Urinary bladder (tissue), 4 donors: ENCODE results near the gene MYF6. TPM values are rescaled to one million over a fixed set of nuclear protein-coding genes. Genes with fewer than 3 reads are reported as not detected.
"Not testable (repeated sequence)": the region's sequence is repeated elsewhere in the genome, so short reads cannot be mapped to it uniquely, and the experiment has no call there.

Source experiments
- DNase-seq: peaks from one replicate; pipeline ENCODE4 v3.0.0-alpha.2; 2015; ENCODE audit errors: extremely low spot score
- H3K27ac ChIP-seq: one replicate; pipeline ENCODE4 v1.5.1; 2013; ENCODE audit warnings: low read depth, mild to moderate bottlenecking, moderate library complexity
- H3K36me3 ChIP-seq: one replicate; pipeline ENCODE4 v1.6.1; 2013; ENCODE audit warnings: mild to moderate bottlenecking, moderate library complexity; ENCODE audit not compliant: insufficient read depth
- H3K4me1 ChIP-seq: one replicate; pipeline ENCODE4 v1.6.1; 2013; ENCODE audit warnings: mild to moderate bottlenecking, moderate library complexity; ENCODE audit not compliant: insufficient read depth
- H3K4me3 ChIP-seq: one replicate; pipeline ENCODE4 v1.5.1; 2013; ENCODE audit warnings: low read depth, low read length
- WGBS: extraction: QIAGEN DNeasy Blood & Tissue Kit; methylation state at CpG from one replicate; pipeline ENCODE4 v1.1.7; 2013; 5-methylcytosine and 5-hydroxymethylcytosine counted together
- polyA plus RNA-seq: library from polyadenylated mRNA; stranded (reverse); fragments of 200-250 nt; gene quantifications from one replicate; pipeline ENCODE4 v1.2.3, GENCODE V29; 2013
- total RNA-seq: library from RNA; depleted of rRNA; stranded (reverse); fragments of >200 nt; gene quantifications from one replicate; pipeline ENCODE4 v1.2.3, GENCODE V29; 2014
- donor health status: healthy with polysubstance abuse.
- donor health status: healthy.

Gene MYF6
- 8.6 TPM for total RNA-seq
- polyA plus RNA-seq, result not detected

DNA sequence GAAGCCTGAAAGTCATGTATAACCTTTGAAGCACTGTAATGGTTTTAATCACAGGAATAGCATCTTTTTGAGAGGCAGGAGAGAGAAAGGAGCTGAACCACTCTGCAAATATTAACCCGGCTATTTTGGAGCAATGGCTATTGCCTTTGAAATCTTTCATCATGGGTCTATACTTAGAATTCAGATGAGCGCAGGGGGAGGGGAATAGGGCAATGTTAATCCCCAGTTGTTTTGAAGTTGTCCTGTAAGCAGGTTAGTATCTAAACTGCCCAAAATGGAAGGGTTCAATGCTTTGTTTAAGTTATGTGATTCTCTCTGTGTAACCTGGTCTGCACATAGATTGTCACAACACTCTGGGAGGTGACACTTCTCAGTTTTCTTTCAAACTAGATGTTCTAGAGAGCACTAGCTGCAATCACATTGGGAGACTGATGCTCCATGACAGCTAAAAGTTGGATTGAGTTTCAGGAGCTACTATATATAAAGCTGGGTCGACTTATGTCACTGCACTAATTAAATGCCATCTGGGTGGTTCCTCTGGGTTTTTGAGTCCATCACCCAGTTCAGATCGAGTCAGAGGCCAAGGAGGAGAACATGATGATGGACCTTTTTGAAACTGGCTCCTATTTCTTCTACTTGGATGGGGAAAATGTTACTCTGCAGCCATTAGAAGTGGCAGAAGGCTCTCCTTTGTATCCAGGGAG is at the start of gene MYF6:
TSS of gene MYF6 (plus strand) at position 509 of the 704 bp plus-strand sequence. CDS start at position 595, 86 bp downstream.
- Histone ChIP-seq H3K36me3 (no peaks in the 10 kb centered on the region), H3K4me3 (no peak within 1 kb of the TSS), H3K27ac (no peak within 1 kb of the TSS), H3K4me1 (no peaks in the 10 kb centered on the region)
- no peak for DNase-seq
- WGBS, result 77% methylated on average over 4 of the region's 4 CpGs

GRCh38 chr12:80659512-80660063 is 47.8 kb upstream of the MYF6 start:
- 77% methylated on average over 5 of the region's 5 CpGs for WGBS
- DNase-seq, result no peak
- no peaks in the 10 kb centered on the region for H3K36me3 ChIP-seq
- H3K27ac ChIP-seq, result no peak overlapping the region
- H3K4me3 ChIP-seq, result no peak overlapping the region
- no peaks in the 10 kb centered on the region for H3K4me1 ChIP-seq

DNA sequence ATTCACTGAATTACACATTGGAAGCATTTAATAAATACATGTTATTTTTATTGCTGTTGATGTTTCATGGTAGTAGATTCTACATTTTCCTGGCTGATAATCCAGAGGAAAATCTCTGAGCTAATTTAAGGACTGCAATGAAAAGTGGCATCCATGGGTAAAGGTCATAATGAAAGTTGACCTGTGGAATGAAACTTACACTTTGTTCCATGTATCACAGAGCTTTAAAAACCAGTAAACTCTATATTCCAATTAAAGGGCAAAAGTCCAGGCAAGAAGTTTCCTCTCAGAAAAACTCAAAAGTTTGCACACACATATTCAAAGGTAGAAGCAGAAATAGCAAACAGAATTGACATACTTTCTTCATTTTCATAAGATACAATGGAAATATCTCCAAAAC is 44.8 kb upstream of the MYF6 start:
- Histone ChIP-seq H3K27ac (no peak overlapping the region), H3K4me3 (no peak overlapping the region), H3K4me1 (no peaks in the 10 kb centered on the region), H3K36me3 (no peaks in the 10 kb centered on the region)
- no peak for DNase-seq

DNA sequence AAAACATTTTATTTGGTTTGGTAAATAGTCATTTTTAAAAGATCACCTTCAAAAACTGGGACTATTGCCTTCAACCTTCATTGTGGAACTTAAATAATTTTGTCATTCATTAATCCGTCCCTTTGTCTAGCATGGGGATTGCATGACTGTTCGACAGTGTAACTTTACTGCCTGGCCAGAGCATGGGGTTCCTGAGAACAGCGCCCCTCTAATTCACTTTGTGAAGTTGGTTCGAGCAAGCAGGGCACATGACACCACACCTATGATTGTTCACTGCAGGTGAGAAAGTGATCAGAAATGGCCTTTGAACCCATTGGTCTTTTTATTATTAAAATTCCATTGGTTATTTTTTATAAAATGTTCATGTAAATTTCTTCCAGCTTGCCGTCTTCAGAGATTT is 37.2 kb upstream of the MYF6 start:
- DNase-seq, result no peak
- Histone ChIP-seq H3K4me1 (no peaks in the 10 kb centered on the region), H3K27ac (no peak overlapping the region), H3K4me3 (no peak overlapping the region), H3K36me3 (no peaks in the 10 kb centered on the region)
- 75% methylated on average over 5 of the region's 5 CpGs for WGBS

GRCh38 chr12:80676042-80676636 is 31.3 kb upstream of the MYF6 start:
- H3K4me1 ChIP-seq, H3K36me3 ChIP-seq, H3K4me3 ChIP-seq, DNase-seq, H3K27ac ChIP-seq: not testable (repeated sequence)
- 96% methylated on average over 13 of the region's 13 CpGs for WGBS

DNA sequence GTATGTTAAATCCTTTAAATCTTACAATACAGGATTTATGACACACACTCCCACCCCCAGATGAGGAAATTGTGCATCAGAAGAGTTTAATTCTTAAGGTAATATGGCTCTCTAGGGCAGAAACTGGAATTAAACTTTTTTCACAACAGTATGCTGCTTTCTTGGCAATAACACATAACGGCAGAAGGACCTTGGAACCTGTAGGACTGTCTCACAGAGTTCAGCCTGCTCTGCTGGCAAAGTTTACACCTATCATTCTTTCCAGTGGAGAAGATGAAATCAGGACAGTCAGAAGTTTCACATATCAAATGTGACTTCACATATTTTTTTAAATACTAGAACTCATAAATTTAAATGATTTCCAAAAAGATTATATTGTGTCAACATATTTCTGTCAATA is 30.6 kb upstream of the MYF6 start:
- 77% methylated on average over 1 of the region's 1 CpG for WGBS

GRCh38 chr12:80677994-80678393 is 29.4 kb upstream of the MYF6 start:
- Histone ChIP-seq H3K4me1 (no peaks in the 10 kb centered on the region), H3K36me3 (no peaks in the 10 kb centered on the region), H3K4me3 (no peak overlapping the region), H3K27ac (no peak overlapping the region)
- no peak for DNase-seq
- 86% methylated on average over 1 of the region's 1 CpG for WGBS

More for the DNA sequence above, 30.6 kb upstream of the MYF6 start:
- Histone ChIP-seq H3K27ac (no peak overlapping the region), H3K36me3 (no peaks in the 10 kb centered on the region), H3K4me1 (no peaks in the 10 kb centered on the region), H3K4me3 (no peak overlapping the region)
- no peak for DNase-seq

GRCh38 chr12:80679346-80680131 is 27.9 kb upstream of the MYF6 start:
- no peak overlapping the region for H3K4me3 ChIP-seq
- no peak overlapping the region for H3K27ac ChIP-seq
- no peaks in the 10 kb centered on the region for H3K36me3 ChIP-seq
- 69% methylated on average over 3 of the region's 3 CpGs for WGBS
- H3K4me1 ChIP-seq, result no peaks in the 10 kb centered on the region
- DNase-seq, result no peak

- 76% methylated on average over 2 of the region's 2 CpGs for WGBS
- DNase-seq, result no peak
- Histone ChIP-seq H3K4me3 (no peak overlapping the region), H3K36me3 (no peaks in the 10 kb centered on the region), H3K4me1 (no peaks in the 10 kb centered on the region), H3K27ac (no peak overlapping the region)
These were observed 26.1 kb upstream of the MYF6 start for GRCh38 chr12:80681287-80681686.

DNA sequence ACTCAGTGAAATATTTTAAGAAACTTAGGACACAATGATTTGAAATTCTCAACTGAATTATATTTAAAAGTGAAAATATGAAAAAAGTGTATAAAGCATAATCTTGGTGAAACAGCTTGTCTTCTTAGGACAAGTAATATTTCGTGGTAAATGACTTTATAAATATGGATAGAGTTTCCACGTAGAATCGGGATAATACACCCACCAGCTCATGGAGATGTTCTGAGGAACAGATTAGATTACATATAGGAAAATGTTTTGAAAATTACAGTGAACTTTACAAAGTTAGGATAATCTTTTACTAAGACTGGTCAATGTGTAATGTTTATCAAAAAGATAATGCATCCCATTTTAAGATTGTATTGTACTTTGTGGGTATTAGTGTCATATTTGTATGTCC is 25.6 kb upstream of the MYF6 start:
- H3K4me1 ChIP-seq, result no peaks in the 10 kb centered on the region
- no peaks in the 10 kb centered on the region for H3K36me3 ChIP-seq
- no peak overlapping the region for H3K4me3 ChIP-seq
- H3K27ac ChIP-seq, result no peak overlapping the region
- 88% methylated on average over 3 of the region's 3 CpGs for WGBS
- DNase-seq, result no peak

- H3K36me3 ChIP-seq, result no peaks in the 10 kb centered on the region
- no peak for DNase-seq
- no peak overlapping the region for H3K4me3 ChIP-seq
- no peak overlapping the region for H3K27ac ChIP-seq
- 47% methylated on average over 7 of the region's 7 CpGs for WGBS
- H3K4me1 ChIP-seq, result no peaks in the 10 kb centered on the region
These were observed 23.3 kb upstream of the MYF6 start for GRCh38 chr12:80684077-80684495.

GRCh38 chr12:80690090-80690489 is 17.3 kb upstream of the MYF6 start:
- WGBS, result 91% methylated on average over 1 of the region's 1 CpG
- Histone ChIP-seq H3K4me1 (no peaks in the 10 kb centered on the region), H3K36me3 (no peaks in the 10 kb centered on the region), H3K27ac (no peak overlapping the region), H3K4me3 (no peak overlapping the region)
- no peak for DNase-seq

DNA sequence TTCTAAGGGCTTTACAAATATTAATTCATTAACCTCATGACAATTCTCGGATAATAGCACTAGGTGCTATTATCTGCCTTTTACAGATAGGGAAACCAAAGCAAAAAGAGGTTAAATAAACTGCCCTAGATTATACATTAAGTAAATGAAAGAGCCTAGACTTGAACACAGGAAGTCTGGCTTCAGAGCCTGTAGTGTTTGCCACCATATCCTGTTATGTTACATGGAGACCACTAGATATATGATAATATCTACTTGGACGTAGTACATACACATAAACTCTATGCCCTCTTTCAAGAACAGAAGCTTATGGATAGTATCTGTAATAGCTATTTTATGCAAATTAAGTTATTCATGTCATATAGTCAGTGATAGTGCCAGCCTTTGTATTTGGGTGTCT is 16.9 kb upstream of the MYF6 start:
- H3K4me3 ChIP-seq, result no peak overlapping the region
- H3K36me3 ChIP-seq, result no peaks in the 10 kb centered on the region
- no peaks in the 10 kb centered on the region for H3K4me1 ChIP-seq
- no peak overlapping the region for H3K27ac ChIP-seq
- 71% methylated on average over 2 of the region's 2 CpGs for whole genome bisulfite sequencing
- DNase-seq, result no peak

- Histone ChIP-seq H3K27ac (no peak overlapping the region), H3K4me3 (no peak overlapping the region), H3K36me3 (no peaks in the 10 kb centered on the region), H3K4me1 (no peaks in the 10 kb centered on the region)
- DNase-seq, result no peak
- WGBS, result 88% methylated on average over 1 of the region's 1 CpG
These were observed 15.3 kb upstream of the MYF6 start for GRCh38 chr12:80692114-80692513.
